Femur (tissue), 1 donor: ENCODE measurements around the gene TAAR6.
"Not testable (repeated sequence)": the region's sequence is repeated elsewhere in the genome, so short reads cannot be mapped to it uniquely, and the experiment has no call there.

Source experiments
- DNase-seq: peaks from one replicate; pipeline ENCODE4 v3.0.0-alpha.2; 2017

The TAAR6 gene

DNA sequence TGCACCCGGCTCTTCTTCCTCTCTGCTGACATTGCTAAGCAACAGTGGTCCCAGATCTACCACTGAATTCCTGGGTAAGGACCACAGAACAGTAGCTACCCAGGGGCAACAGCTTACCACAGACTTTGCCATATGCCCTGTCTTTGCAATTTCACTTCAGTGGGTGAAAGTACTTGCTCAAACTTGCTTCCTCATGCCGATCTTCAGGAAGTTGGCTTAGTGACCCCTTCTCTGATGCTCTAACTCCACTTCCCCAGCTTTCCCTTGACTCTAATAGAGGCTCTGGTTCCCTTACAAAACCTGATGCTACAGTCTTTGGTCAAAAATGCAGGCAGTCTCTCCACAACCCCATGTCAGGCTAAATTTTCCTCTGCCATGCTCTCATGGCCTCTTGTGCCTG is 22.7 kb downstream of the TAAR6 start:
- DNase-seq = no peak

DNA sequence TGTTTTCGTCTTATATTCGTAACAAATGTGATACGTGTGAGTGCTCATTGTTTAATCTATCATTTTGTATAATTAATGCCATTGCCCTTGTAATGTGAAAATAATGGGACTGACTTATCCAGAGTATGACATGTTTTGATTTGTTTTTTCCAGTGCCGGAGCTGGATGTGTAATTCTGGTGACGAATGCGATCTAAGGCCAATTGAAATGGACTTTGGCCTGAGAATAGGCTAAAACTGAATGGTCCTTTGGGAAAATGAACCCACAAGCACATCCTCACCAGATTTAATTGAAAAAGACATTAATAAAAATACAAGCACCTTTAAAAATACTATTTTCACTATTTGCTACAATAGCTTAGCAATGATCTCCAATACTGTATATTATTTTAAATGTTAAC is 26.1 kb downstream of the TAAR6 start:
- DNase-seq = no peak

DNA sequence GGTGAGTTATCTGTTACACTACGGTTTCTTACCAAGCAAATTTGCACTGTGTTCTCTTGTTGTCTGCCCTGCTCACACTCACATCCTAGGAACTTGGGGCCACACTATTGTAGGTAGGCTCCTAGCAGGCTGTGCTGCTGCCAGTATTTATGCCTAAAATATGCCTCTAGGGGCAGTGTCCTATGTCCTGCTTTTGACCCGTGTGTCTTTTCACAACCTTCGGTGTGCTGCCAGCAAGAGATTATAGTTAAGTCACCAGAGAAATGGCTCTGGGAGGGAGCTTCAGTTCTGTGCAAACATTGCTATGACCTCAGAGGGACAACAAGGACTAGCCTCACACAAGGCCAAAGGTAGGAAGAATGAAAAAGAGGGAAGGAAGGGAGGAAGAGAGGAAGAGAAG is 28.4 kb downstream of the TAAR6 start:
- no peak for DNase-seq

DNA sequence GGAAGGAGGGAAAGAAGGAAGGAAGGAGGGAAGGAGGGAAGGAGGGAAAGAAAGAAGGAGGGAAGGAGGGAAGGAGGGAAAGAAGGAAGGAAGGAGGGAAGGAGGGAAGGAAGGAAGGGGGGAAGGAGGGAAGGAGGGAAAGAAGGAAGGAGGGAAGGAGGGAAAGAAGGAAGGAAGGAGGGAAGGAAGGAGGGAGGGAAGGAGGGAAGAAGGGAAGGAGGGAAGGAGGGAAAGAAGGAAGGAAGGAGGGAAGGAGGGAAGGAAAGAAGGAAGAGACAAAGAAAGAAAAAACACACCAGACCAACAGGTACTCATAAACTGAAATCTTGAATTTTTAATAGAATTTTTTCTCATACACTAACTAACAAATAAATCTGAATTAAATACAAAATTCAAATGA is 30.8 kb downstream of the TAAR6 start:
- not testable (repeated sequence) for DNase-seq

DNA sequence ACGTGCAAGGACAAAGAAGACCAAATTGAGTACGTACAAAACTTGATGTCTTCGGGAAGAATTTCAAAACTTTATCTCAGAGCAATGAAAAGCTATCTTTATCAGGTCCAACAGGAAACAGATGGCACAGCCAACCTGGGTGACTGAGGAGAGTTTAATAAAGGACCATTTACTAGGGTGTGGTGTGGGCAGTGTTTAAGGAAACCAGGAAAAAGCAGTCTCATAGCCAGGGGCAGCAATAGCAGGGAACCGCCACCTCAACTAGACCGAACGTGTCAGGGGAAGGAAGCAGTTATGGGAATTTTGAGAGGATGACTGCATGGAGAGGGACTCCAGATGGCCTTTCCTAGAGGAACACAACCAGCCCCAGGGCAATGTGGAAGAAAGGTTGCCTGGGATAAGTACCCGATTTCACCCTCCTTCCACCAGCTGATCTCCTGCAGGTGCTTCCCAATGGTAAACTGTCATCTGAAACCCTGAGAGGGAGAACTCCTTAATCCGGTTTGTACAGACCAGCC is 34.6 kb downstream of the TAAR6 start:
- no peak for DNase-seq

DNA sequence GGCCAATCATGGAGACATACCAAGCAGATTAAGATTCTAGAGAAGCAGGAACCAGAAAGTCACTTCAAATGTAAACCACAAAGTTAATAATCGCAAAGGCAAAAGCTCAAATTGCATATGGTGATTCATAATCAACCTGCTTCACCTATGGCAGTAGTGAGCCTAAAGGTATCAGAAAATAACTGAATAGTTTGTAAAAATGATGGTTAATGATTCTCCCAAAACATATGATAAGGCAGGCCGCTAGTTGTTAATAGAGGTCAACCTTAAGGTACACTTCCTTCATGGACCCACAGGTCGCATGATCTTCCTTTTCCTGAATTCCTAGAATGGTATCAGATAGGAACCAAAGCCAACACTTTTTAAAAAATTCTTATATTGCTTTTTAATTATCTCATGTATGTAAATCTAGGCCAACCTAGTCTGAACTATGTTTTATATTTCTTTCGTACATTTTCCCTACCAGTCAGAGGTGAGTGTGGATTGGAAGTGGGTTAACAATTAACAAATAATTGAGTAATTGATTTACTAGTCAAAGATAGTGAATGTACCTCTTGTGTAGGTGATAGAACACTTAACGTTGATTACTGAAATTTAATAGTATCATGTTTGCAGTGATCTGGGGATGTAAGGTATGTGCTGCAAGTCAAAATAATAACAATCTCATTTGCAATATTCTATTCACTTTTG is 37.6 kb downstream of the TAAR6 start:
- no peak for DNase-seq

DNA sequence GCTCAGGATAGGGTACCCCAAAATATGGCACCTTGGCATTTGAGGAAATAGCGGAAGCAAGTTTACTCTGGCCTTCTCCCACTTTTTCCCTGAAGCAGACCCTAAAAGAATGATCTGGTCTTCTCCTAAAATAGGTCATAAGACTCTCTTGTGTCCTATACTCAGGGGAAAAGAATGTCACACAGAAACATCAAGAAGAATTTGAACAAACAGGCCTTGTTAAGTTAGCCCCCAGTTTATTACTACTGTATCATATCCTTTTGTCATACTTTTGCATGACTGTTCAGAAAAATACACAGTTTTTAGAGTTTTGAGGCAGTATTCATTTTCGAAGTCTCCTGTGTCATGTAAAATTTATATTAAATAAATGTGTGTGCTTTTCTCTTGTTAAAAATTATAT is 41.5 kb downstream of the TAAR6 start:
- no peak for DNase-seq

DNA sequence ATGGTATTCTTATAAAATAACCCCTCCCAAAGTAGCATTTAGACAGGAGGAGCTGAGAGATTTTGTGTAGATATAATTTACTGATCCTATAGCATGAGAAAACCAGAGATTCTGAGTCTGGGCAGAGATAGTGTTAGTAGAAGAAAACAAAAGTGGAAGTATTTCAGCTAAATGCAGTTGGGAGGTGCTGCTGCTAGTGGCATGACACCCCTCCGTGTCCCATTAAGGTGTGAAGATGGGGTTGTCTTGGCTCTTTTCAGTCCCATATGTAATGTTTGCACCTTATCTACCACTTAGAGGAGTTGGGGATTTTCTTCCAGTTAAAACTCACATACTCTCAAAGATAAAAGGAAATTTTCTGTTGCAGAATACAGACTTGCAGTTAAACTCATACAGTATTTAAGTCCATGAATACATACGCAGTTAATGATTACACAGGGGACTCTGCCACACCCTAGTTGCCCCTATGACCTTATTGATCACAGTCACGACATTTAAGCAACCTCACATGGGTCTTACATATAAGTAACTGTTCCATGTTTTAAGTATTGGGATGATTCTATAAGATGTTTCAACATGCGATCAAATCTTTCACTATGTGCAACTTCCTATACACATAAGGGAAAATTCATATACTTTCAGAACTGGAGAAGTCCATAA is 42.5 kb downstream of the TAAR6 start:
- DNase-seq = no peak

DNA sequence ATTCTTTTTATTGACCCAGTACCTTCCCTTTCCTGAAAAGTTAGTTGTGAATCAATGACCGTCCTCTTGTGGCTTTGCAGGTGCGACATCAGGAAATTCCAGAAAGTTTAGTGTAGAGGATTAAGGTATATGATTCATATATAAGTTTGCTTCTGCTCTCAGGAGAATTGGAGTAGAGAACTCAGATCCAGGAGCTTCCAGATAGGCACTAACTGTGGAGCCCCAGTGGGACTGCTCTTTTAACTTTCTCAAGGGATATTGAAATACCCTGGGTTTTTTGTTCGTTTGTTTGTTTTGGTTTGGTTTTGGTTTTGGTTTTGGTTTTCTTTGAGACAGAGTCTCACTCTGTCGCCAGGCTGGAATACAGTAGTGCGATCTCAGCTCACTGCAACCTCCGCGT is 44.4 kb downstream of the TAAR6 start:
- no peak for DNase-seq

DNA sequence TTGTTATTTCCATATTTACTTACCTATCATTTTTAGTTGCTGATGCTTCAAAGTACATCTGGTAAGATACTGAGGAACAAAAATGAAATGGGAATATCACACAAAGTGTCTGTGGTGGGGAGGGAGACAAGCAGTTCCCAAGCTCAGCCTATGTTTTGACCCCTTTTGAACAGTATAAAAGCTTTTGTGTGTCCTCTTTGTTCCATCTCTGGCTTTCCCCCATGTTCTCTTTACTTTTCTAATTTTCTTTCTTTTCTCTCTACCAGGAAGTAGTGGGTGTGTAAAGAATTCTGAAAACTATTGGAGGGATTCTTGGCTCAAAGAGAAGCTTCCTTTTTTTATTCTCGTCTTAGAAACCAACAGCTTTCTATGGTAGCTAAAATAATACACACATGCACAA is 46.6 kb downstream of the TAAR6 start:
- DNase-seq = no peak
